ENCODE measurements around the gene HOXA7.

DNA sequence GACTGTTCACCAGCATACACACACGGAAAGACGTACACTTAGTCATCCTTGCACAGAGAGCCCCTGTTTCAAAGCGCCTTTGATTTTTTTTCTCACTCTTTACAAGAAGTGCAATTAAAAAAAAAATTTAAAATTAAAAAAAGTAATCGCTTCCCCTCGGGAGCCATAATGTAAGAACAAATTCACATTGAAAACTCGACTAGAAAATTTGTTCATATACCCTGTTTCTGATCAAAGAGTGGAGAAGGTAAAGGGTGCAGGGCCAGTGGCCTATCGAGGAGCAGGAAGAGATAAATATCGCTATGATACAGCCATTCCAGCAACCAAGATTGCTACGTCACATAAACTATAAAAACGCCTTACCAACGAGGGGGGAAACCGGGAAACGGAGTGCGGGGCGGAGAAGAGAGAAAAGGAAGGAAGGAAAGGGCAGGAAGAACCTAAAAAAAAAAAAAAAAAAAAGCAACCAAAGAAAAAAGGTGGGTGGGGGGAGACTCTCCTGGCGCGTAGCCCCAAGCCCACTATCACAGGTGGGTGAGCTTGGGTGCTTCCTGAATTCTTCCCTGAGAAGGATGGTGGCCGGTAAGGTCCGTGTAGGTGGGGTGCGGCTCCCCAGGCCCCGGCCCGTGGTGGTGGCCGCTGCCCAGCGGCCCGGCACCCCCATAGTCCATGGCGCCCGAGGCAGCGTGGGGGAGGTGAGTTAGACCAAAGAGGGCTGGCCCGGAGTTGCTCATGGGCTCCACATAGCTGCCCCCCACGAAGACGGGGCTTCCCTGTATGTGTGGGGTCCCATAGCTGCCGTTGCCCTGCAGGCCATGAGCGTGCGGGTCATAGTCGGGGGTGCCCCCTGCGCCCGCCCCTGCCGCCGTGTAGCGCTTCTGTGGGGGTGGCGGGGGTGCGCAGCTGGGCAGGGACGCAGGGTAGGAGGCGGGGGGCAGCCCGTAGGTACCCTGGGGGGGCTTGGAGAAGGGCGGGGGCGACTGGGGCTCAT, 48.8 kb downstream of the HOXA7 start:
- TF ChIP-seq, protein P1, sequence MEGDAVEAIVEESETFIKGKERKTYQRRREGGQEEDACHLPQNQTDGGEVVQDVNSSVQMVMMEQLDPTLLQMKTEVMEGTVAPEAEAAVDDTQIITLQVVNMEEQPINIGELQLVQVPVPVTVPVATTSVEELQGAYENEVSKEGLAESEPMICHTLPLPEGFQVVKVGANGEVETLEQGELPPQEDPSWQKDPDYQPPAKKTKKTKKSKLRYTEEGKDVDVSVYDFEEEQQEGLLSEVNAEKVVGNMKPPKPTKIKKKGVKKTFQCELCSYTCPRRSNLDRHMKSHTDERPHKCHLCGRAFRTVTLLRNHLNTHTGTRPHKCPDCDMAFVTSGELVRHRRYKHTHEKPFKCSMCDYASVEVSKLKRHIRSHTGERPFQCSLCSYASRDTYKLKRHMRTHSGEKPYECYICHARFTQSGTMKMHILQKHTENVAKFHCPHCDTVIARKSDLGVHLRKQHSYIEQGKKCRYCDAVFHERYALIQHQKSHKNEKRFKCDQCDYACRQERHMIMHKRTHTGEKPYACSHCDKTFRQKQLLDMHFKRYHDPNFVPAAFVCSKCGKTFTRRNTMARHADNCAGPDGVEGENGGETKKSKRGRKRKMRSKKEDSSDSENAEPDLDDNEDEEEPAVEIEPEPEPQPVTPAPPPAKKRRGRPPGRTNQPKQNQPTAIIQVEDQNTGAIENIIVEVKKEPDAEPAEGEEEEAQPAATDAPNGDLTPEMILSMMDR (IDR thresholded peaks at IDR 0.05; ENCODE audit: extremely low read depth in 1 of 2, insufficient read depth in 1 of 2, low read depth in 1 of 2, low read length in 2 of 2): no peak
- TF ChIP-seq POLR2A (IDR thresholded peaks at IDR 0.05; ENCODE audit: low read depth, low read length): peak; percentile 4
- peak; percentile 86 for TF ChIP-seq GATA2 (IDR thresholded peaks at IDR 0.05; ENCODE audit: insufficient read depth, insufficient read length, low read depth, low read length)
- TF ChIP-seq, protein P2, sequence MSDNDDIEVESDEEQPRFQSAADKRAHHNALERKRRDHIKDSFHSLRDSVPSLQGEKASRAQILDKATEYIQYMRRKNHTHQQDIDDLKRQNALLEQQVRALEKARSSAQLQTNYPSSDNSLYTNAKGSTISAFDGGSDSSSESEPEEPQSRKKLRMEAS (IDR thresholded peaks at IDR 0.05; ENCODE audit: insufficient read depth, insufficient read length): no peak
